ENCODE results near the gene DLK2. TPM values are rescaled to one million over a fixed set of nuclear protein-coding genes. Genes with fewer than 3 reads are reported as not detected.
"Not testable (repeated sequence)": the region's sequence is repeated elsewhere in the genome, so short reads cannot be mapped to it uniquely, and the experiment has no call there.

DLK2 gene
- total RNA-seq, 1 experiment from 2014 or later = 0.59 TPM

- no peaks in the 10 kb centered on the region for H3K36me3 Mint-ChIP-seq (ENCODE audit: insufficient read depth, unreplicated experiment)
- no peak overlapping the region for H3K4me3 Mint-ChIP-seq (ENCODE audit: low read depth, unreplicated experiment)
- H3K27me3 Mint-ChIP-seq (ENCODE audit: unreplicated experiment) = peaks cover 37% of the 10 kb centered on the region
- no peak for TF ChIP-seq CTCF (IDR thresholded peaks at IDR 0.05; ENCODE audit: unreplicated experiment)
- H3K27ac Mint-ChIP-seq (ENCODE audit: unreplicated experiment) = no peak overlapping the region
- intact Hi-C loops (cut with micrococcal nuclease; ENCODE audit: unreplicated experiment) = no loop called here
- no peaks in the 10 kb centered on the region for H3K4me1 Mint-ChIP-seq (ENCODE audit: low read depth, unreplicated experiment)
- CTCF ChIA-PET = no interaction called here
- BruUV-seq (replicated peaks) = no TSS peak
- DNase-seq = no peak
- no peaks in the 10 kb centered on the region for H3K9me3 Mint-ChIP-seq (ENCODE audit: low read depth, unreplicated experiment)
Observed at GRCh38 chr6:43468748-43469681, 13.7 kb upstream of the DLK2 start.

GRCh38 chr6:43468240-43468639, 12.9 kb upstream of the DLK2 start:
- Mint-ChIP-seq H3K4me1 (ENCODE audit: low read depth, unreplicated experiment) (no peaks in the 10 kb centered on the region), H3K36me3 (ENCODE audit: insufficient read depth, unreplicated experiment) (no peaks in the 10 kb centered on the region), H3K4me3 (ENCODE audit: low read depth, unreplicated experiment) (no peak overlapping the region), H3K9me3 (ENCODE audit: low read depth, unreplicated experiment) (no peaks in the 10 kb centered on the region), H3K27ac (ENCODE audit: unreplicated experiment) (no peak overlapping the region), H3K27me3 (ENCODE audit: unreplicated experiment) (peaks cover 45% of the 10 kb centered on the region)
- DNase-seq = no peak
- TF ChIP-seq CTCF (IDR thresholded peaks at IDR 0.05; ENCODE audit: unreplicated experiment) = no peak
- intact Hi-C loops (cut with micrococcal nuclease; ENCODE audit: unreplicated experiment) = no loop called here
- CTCF ChIA-PET = interaction anchor here (0.6 to 0.8 kb wide), 2 partner anchors 34 to 130 kb away, joined by 3 read pairs; no protein-coding TSS in a partner anchor
- BruUV-seq (replicated peaks) = no TSS peak

- Mint-ChIP-seq H3K4me3 (ENCODE audit: low read depth, unreplicated experiment) (no peak overlapping the region), H3K27ac (ENCODE audit: unreplicated experiment) (no peak overlapping the region), H3K27me3 (ENCODE audit: unreplicated experiment) (peaks cover 50% of the 10 kb centered on the region), H3K36me3 (ENCODE audit: insufficient read depth, unreplicated experiment) (no peaks in the 10 kb centered on the region), H3K9me3 (ENCODE audit: low read depth, unreplicated experiment) (no peaks in the 10 kb centered on the region), H3K4me1 (ENCODE audit: low read depth, unreplicated experiment) (no peaks in the 10 kb centered on the region)
- CTCF ChIA-PET = interaction anchor here (0.6 to 0.8 kb wide), 2 partner anchors 34 to 130 kb away, joined by 3 read pairs; no protein-coding TSS in a partner anchor
- intact Hi-C loops (cut with micrococcal nuclease; ENCODE audit: unreplicated experiment) = no loop called here
- TF ChIP-seq CTCF (IDR thresholded peaks at IDR 0.05; ENCODE audit: unreplicated experiment) = no peak
- DNase-seq = no peak
- BruUV-seq (replicated peaks) = no TSS peak
Observed at GRCh38 chr6:43467752-43468151, 12.4 kb upstream of the DLK2 start.

GRCh38 chr6:43467265-43467664, 11.9 kb upstream of the DLK2 start:
- DNase-seq; H3K4me1 Mint-ChIP-seq (ENCODE audit: low read depth, unreplicated experiment); H3K36me3 Mint-ChIP-seq (ENCODE audit: insufficient read depth, unreplicated experiment); H3K4me3 Mint-ChIP-seq (ENCODE audit: low read depth, unreplicated experiment); H3K27ac Mint-ChIP-seq (ENCODE audit: unreplicated experiment); BruUV-seq (replicated peaks); intact Hi-C loops (cut with micrococcal nuclease; ENCODE audit: unreplicated experiment); H3K9me3 Mint-ChIP-seq (ENCODE audit: low read depth, unreplicated experiment): not testable (repeated sequence)
- peaks cover 55% of the 10 kb centered on the region for H3K27me3 Mint-ChIP-seq (ENCODE audit: unreplicated experiment)
- CTCF ChIA-PET = interaction anchor here (0.6 kb wide), 1 partner anchor 131 kb away, joined by 3 read pairs; no protein-coding TSS in a partner anchor

- BruUV-seq (replicated peaks) = no TSS peak
- no peak overlapping the region for H3K27ac Mint-ChIP-seq (ENCODE audit: unreplicated experiment)
- H3K27me3 Mint-ChIP-seq (ENCODE audit: unreplicated experiment) = peaks cover 65% of the 10 kb centered on the region
- DNase-seq = no peak
- no peak overlapping the region for H3K4me3 Mint-ChIP-seq (ENCODE audit: low read depth, unreplicated experiment)
- no peaks in the 10 kb centered on the region for H3K4me1 Mint-ChIP-seq (ENCODE audit: low read depth, unreplicated experiment)
- intact Hi-C loops (cut with micrococcal nuclease; ENCODE audit: unreplicated experiment) = no loop called here
- CTCF ChIA-PET = no interaction called here
- no peaks in the 10 kb centered on the region for H3K36me3 Mint-ChIP-seq (ENCODE audit: insufficient read depth, unreplicated experiment)
- H3K9me3 Mint-ChIP-seq (ENCODE audit: low read depth, unreplicated experiment) = no peaks in the 10 kb centered on the region
- TF ChIP-seq CTCF (IDR thresholded peaks at IDR 0.05; ENCODE audit: unreplicated experiment) = no peak
Observed at GRCh38 chr6:43465948-43466347, 10.6 kb upstream of the DLK2 start.
